ENCODE measurements around the gene PRR5L. TPM values are rescaled to one million over a fixed set of nuclear protein-coding genes. Genes with fewer than 3 reads are reported as not detected.

PRR5L gene
- polyA plus RNA-seq (2012; rRNA removed), result 0.29 and 0.46 TPM in 2 replicates
- 0.24 and 0.26 TPM in 2 replicates for polyA plus RNA-seq (2012; cell fraction: cytosol; rRNA removed)
- polyA plus RNA-seq (2012; cell fraction: nucleus; rRNA removed), result 1.0 and 2.1 TPM in 2 replicates

DNA sequence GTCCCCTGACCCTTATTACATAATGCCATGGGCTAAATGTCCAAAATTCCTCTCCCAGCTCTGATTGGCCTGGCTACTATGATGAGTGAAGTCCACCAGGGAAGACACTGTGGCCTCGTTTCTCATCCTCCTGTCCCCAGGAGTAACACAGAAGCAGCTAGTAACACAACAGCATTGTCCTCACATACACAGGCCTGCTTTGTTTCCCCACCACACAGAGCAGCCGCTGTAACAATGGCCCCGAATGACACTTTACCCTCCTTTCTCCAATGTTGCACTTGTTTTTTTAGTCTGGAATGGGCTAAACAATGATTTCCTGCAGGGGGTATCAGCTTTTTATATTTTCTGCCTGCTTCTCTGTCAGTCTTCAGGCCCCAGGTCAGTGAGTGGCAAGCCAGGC, at the start of gene PRR5L:
Gene PRR5L, plus strand, starts transcription at position 363 of the 400 bp plus-strand sequence. CDS start 104,834 bp downstream, outside the sequence.
- POLR2A ChIA-PET, result no interaction called here
- no peak within 1 kb of the TSS for H3K27ac ChIP-seq (ENCODE audit: low read depth in 2 of 2, low read length in 1 of 2)
- no peaks in the 10 kb centered on the region for H3F3A ChIP-seq (replicated peaks; ENCODE audit: insufficient read depth)
- no peak within 1 kb of the TSS for H3K4me3 ChIP-seq (ENCODE audit: low read depth in 2 of 2, low read length in 1 of 2)
- H3K9me2 ChIP-seq, result no peaks in the 10 kb centered on the region
- no peaks in the 10 kb centered on the region for H3K79me2 ChIP-seq (ENCODE audit: insufficient read depth)
- H4K20me1 ChIP-seq (ENCODE audit: insufficient read depth), result no peaks in the 10 kb centered on the region
- H3K4me1 ChIP-seq (ENCODE audit: control insufficient read depth in 1 of 2, insufficient read depth in 2 of 2, low read depth in 1 of 2, low read length in 1 of 2), result peaks cover 0 to 4% of the 10 kb centered on the region in 2 experiments; a peak in 2 of 4 replicates
- CTCF ChIA-PET, result interaction anchor here (1.1 to 8.9 kb wide), 5 partner anchors 21 to 474 kb away, joined by 3 to 109 read pairs (median 4); no protein-coding TSS in a partner anchor
- no peak for DNase-seq
- 78% methylated on average over 3 of the region's 3 CpGs for WGBS (ENCODE audit: low lambda C conversion rate)
- H3K27me3 ChIP-seq (ENCODE audit: insufficient read depth), result no peaks in the 10 kb centered on the region
- no peaks in the 10 kb centered on the region for H3K36me3 ChIP-seq (replicated peaks in 1 of 2; ENCODE audit: control insufficient read depth in 1 of 2, insufficient read depth in 2 of 2, low read length in 1 of 2)
- no peak for TF ChIP-seq PBX3 (IDR thresholded peaks at IDR 0.05)
- TF ChIP-seq RAD21 (IDR thresholded peaks at IDR 0.05; ENCODE audit: low read length), result no peak
- no peak for TF ChIP-seq REST (IDR thresholded peaks at IDR 0.05; ENCODE audit: low read depth, low read length)
- TF ChIP-seq NRF1 (IDR thresholded peaks at IDR 0.05; ENCODE audit: low read depth, low read length), result no peak
- no peak for TF ChIP-seq RXRA (IDR thresholded peaks at IDR 0.05; ENCODE audit: borderline replicate concordance, low read depth)
- no peak for TF ChIP-seq CHD2 (IDR thresholded peaks at IDR 0.05; ENCODE audit: low read length, partially characterized antibody)
- TF ChIP-seq SMC3 (IDR thresholded peaks at IDR 0.05; ENCODE audit: low read depth, low read length), result no peak
- TF ChIP-seq FOXJ3 (CRISPR knock-in tag; IDR thresholded peaks at IDR 0.05), result no peak
- no peak for TF ChIP-seq ELF1 (IDR thresholded peaks at IDR 0.05)
- no peak for TF ChIP-seq GATA2 (CRISPR knock-in tag; IDR thresholded peaks at IDR 0.05)
- TF ChIP-seq, protein P1, sequence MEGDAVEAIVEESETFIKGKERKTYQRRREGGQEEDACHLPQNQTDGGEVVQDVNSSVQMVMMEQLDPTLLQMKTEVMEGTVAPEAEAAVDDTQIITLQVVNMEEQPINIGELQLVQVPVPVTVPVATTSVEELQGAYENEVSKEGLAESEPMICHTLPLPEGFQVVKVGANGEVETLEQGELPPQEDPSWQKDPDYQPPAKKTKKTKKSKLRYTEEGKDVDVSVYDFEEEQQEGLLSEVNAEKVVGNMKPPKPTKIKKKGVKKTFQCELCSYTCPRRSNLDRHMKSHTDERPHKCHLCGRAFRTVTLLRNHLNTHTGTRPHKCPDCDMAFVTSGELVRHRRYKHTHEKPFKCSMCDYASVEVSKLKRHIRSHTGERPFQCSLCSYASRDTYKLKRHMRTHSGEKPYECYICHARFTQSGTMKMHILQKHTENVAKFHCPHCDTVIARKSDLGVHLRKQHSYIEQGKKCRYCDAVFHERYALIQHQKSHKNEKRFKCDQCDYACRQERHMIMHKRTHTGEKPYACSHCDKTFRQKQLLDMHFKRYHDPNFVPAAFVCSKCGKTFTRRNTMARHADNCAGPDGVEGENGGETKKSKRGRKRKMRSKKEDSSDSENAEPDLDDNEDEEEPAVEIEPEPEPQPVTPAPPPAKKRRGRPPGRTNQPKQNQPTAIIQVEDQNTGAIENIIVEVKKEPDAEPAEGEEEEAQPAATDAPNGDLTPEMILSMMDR (IDR thresholded peaks at IDR 0.05), result no peak
- TF ChIP-seq MXI1 (IDR thresholded peaks at IDR 0.05; ENCODE audit: low read depth, low read length), result no peak
- TF ChIP-seq MEF2A (IDR thresholded peaks at IDR 0.05; ENCODE audit: borderline replicate concordance, low read depth), result no peak
- no peak for TF ChIP-seq RCOR1 (IDR thresholded peaks at IDR 0.05; ENCODE audit: low read length)
- no peak within 1 kb of the TSS for H3K4me2 ChIP-seq
- no peaks in the 10 kb centered on the region for H3K9me3 ChIP-seq
- no peak within 1 kb of the TSS for H2AFZ ChIP-seq (ENCODE audit: low read depth)
- no peak within 1 kb of the TSS for H3K9ac ChIP-seq

Data from SK-N-SH (cell line).